SJSA1 (cell line): ENCODE data around the gene FAM120AOS. TPM values are rescaled to one million over a fixed set of nuclear protein-coding genes. Genes with fewer than 3 reads are reported as not detected.

Source experiments
- DNase-seq, 2 experiments: peaks; one replicate each; pipeline ENCODE4 v3.0.0-alpha.2; 2015 to 2020; ENCODE audit warnings: low spot score in 2 of 2, low read depth in 1 of 2
- H3K27ac ChIP-seq: fragments of 250-450 bp; sonication (Bioruptor Pico); 2 replicates; pipeline ENCODE4 v1.5.1; 2020; ENCODE audit warnings: mild to moderate bottlenecking, moderate library complexity
- H3K27me3 ChIP-seq: fragments of 250-450 bp; sonication (Bioruptor Pico); replicated peaks from 2 replicates; pipeline ENCODE4 v1.5.1; 2020; ENCODE audit warnings: mild to moderate bottlenecking, moderate library complexity
- H3K36me3 ChIP-seq: fragments of 250-450 bp; sonication (Bioruptor Pico); 2 replicates; pipeline ENCODE4 v1.5.1; 2020; ENCODE audit warnings: mild to moderate bottlenecking
- H3K4me1 ChIP-seq: fragments of 250-450 bp; sonication (Bioruptor Pico); replicated peaks from 2 replicates; pipeline ENCODE4 v1.6.1; 2021; ENCODE audit warnings: mild to moderate bottlenecking
- H3K4me3 ChIP-seq: fragments of 250-450 bp; sonication (Bioruptor Pico); 2 replicates; pipeline ENCODE4 v1.5.1; 2020; ENCODE audit warnings: mild to moderate bottlenecking
- H3K9me3 ChIP-seq: fragments of 250-450 bp; sonication (Bioruptor Pico); replicated peaks from 2 replicates; pipeline ENCODE4 v1.5.1; 2020; ENCODE audit warnings: mild to moderate bottlenecking
- total RNA-seq: library from RNA; depleted of rRNA; stranded (reverse); fragments of >200 nt; shearing (Covaris generic); gene quantifications from 2 replicates; pipeline ENCODE4 v1.2.3, GENCODE V29; 2014; rRNA removed

Gene FAM120AOS
- total RNA-seq, 1 experiment from 2014 or later: 29.3 TPM

DNA sequence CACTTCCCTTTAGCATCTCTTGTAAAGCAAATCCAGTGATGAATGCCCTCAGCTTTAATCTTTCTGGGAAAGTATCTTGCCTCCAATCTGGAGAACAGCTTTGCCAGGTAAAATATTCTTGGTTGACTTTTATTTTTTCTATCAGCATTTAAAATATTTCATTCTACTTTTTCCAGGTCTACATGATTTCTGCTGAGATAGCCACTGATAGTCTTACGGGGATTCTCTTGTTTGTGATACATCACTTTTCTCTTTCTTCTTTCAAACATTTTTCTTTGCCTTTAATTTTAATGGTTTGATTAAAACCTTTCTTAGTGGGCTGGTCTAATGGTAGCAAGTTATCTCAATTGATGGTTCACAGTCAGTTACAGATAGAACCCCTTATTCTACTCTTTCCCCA, 35.8 kb downstream of the FAM120AOS start:
- no peaks in the 10 kb centered on the region for H3K36me3 ChIP-seq
- no peak overlapping the region for H3K4me3 ChIP-seq
- no peaks in the 10 kb centered on the region for H3K9me3 ChIP-seq
- H3K27me3 ChIP-seq: no peaks in the 10 kb centered on the region; the same call in 1 of the 2 replicates
- DNase-seq: no peak
- H3K4me1 ChIP-seq: peaks cover 4% of the 10 kb centered on the region; the same call in 1 of the 2 replicates
- no peak overlapping the region for H3K27ac ChIP-seq

DNA sequence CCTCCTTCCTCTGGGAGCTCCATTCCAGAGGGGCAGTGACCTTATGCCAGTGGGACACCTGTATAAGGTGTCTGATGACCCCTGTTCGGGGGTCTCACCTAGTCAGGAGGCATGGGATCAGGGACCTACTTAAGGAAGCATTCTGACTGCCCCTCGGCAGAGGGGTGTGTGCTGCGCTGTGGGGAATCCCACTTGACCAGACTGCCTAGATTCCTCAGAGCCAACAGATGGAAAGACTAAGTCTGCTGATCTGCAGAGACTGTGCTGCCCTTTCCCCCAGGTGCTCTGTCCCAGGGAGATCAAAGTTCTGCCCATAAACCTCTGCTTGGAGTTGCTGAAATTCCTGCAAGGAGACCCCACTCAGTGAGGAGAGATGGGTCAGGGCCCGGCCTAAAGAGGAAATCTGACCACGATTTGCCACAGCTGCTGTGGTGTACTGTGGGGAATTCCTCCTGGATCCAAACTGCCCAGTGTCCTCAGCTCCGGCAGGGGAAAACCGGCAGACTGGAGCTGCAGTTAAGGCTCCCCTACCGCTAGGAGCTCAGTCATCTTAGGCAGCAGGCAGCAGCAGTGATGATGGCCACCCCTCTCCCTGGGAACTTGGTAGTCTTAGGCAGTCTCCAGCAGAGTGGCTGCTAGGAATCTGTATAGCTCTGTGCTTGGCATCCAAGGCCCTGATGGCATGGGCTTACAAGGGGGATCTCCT, 36.7 kb downstream of the FAM120AOS start:
- Histone ChIP-seq H3K4me1 (peaks cover 4% of the 10 kb centered on the region; the same call in 1 of the 2 replicates), H3K9me3 (no peaks in the 10 kb centered on the region), H3K36me3 (no peaks in the 10 kb centered on the region), H3K27me3 (no peaks in the 10 kb centered on the region; the same call in 1 of the 2 replicates), H3K4me3 (no peak overlapping the region), H3K27ac (no peak overlapping the region)
- DNase-seq: no peak

DNA sequence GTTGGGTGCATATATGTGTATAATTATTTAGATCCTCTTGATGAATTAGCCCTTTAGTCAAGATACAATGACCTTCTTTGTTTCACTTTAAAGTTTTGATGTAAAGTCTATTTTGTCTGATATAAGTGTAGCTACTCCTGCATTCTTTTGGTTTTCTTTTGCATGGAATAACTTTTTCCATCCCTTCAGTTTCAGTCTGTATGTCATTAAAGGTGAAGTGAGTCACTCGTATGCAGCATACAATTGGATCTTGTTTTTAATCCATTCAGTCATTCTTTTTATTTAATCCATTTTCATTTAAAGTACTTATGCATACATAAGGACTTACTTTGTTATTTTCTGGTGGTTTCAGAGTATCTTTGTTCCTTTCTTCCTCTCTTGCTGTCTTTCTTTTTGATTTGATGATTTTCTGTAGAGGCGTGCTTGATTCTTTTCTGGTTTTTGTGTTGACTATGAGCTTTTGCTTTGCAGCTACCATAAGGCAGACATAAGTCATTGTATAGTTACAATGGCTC, 38.1 kb downstream of the FAM120AOS start:
- H3K4me3 ChIP-seq: no peak overlapping the region
- H3K27ac ChIP-seq: no peak overlapping the region
- peaks cover 4% of the 10 kb centered on the region; the same call in 1 of the 2 replicates for H3K27me3 ChIP-seq

DNA sequence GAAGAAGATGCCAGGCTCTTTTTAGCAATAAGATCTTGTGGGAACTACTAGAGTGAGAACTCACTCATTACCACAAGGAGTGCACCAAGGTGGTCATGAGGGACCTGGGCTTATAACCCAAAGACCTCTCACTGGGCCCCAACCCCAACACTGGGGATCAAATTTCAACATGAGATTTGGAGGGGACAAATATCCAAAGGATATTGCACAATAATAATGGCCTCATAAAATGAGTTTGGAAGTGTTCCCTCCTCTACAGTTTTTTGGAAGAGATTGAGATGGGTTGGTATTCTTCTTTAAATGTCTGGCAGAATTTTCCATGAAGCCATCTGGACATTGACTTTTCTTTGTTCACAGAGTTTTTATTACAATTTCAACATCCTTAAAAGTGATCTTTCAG, 39.9 kb downstream of the FAM120AOS start:
- no peak overlapping the region for H3K27ac ChIP-seq
- H3K9me3 ChIP-seq: no peaks in the 10 kb centered on the region
- H3K27me3 ChIP-seq: peaks cover 7% of the 10 kb centered on the region; the same call in 1 of the 2 replicates
- no peaks in the 10 kb centered on the region for H3K36me3 ChIP-seq
- H3K4me1 ChIP-seq: peaks cover 4% of the 10 kb centered on the region; the same call in 1 of the 2 replicates
- H3K4me3 ChIP-seq: no peak overlapping the region
- no peak for DNase-seq

More for the DNA sequence above, 38.1 kb downstream of the FAM120AOS start:
- Histone ChIP-seq H3K9me3 (no peaks in the 10 kb centered on the region), H3K4me1 (peaks cover 4% of the 10 kb centered on the region; the same call in 1 of the 2 replicates), H3K36me3 (no peaks in the 10 kb centered on the region)
- no peak for DNase-seq

DNA sequence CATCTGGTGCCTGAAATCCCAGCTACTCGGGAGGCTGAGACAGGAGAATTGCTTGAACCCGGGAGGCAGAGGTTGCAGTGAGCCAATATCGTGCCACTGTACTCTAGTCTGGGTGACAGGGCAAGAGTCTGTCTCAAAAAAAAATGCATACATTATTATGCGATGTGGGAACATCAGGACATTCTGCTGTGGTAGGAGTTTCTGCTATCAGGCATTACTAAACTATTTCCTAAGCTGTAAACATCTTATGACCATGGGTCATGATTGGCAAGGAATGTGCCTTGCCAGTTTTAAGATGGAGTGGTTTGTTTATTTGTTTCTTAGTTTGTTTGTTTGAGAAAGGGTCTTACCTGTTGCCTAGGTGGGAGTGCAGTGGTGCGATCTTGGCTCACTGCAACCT, 47.0 kb downstream of the FAM120AOS start:
- no peaks in the 10 kb centered on the region for H3K4me1 ChIP-seq
- no peak for DNase-seq
- H3K27me3 ChIP-seq: peaks cover 5% of the 10 kb centered on the region; the same call in 1 of the 2 replicates
- no peak overlapping the region for H3K27ac ChIP-seq
- no peaks in the 10 kb centered on the region for H3K36me3 ChIP-seq
- no peak overlapping the region for H3K4me3 ChIP-seq
- H3K9me3 ChIP-seq: no peaks in the 10 kb centered on the region

DNA sequence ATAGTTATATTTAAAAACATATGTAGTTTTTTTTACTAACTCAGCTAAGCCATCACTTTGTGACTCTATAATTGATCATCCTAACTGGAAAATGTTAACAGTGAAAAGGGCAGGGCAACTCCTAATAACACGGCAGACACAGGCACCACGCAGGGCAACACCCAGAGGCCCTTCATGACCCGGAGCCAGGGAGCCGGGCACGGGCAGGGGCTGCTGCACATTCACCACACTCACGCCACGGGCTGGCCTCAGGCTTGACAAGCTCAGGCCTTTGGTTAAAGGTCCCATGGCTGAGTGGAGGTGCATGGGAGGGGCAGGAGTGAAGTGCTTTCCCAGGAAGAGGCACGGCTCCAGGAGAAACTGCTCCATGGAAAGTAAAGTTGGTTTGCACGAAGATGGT, 54.9 kb downstream of the FAM120AOS start:
- DNase-seq: no peak
- no peaks in the 10 kb centered on the region for H3K9me3 ChIP-seq
- H3K4me1 ChIP-seq: no peaks in the 10 kb centered on the region
- no peak overlapping the region for H3K27ac ChIP-seq
- no peaks in the 10 kb centered on the region for H3K27me3 ChIP-seq
- H3K36me3 ChIP-seq: no peaks in the 10 kb centered on the region
- H3K4me3 ChIP-seq: no peak overlapping the region

DNA sequence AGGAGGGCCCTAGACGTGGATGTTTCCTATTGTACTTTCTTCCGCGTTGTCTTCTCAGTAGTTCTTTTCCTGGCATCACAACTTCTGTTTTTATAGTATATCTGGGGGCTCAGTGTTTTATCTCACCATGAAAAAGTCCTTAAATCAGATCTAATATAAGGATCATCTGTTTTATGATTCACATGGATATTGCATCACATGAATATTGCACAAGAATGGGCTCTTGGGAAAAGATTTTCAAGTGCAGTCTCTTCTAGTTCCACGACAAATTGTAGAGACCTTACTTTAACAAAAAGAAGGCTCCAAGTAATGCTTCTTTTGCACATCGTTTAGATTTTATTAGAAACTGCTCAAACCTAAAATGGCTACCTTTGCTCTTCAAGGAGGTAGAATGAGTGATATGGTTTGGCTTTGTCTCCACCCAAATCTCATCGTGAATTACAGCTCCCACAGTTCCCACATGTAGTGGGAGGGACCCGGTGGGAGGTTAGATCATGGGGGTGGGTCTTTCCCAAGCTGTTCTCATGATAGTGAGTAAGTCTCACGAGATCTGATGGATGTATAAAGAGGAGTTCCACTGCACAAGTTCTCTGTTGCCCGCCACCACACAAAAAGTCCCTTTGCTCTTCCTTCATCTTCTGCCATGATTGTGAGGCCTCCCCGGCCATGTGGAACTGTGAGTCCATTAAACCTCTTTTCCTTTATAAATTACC, 55.6 kb downstream of the FAM120AOS start:
- Histone ChIP-seq H3K27me3 (no peaks in the 10 kb centered on the region), H3K36me3 (no peaks in the 10 kb centered on the region), H3K9me3 (no peaks in the 10 kb centered on the region), H3K4me1 (no peaks in the 10 kb centered on the region), H3K27ac (no peak overlapping the region), H3K4me3 (no peak overlapping the region)
- no peak for DNase-seq

Other genes starting within 250 kb of the FAM120AOS start
- gene FAM120A, start 1.9 kb downstream of the FAM120AOS start, total RNA-seq: 41.9 and 73.3 TPM in 2 replicates
- gene PHF2, start 123.0 kb upstream of the FAM120AOS start, total RNA-seq: 14.3 and 19.9 TPM in 2 replicates